GM12801 (cell line): Measurements from ENCODE around the gene MEGF11.

Source experiments
- CTCF ChIP-seq: IDR thresholded peaks from one replicate; pipeline ENCODE4 v1.5.1; 2011; ENCODE audit warnings: control low read depth; ENCODE audit not compliant: insufficient read length; ENCODE audit errors: extremely low read depth

The MEGF11 gene

GRCh38 chr15:65944404-65944803 is 309.1 kb downstream of the MEGF11 start:
- no peak for TF ChIP-seq CTCF

GRCh38 chr15:65942436-65942835 is 311.1 kb downstream of the MEGF11 start:
- no peak for TF ChIP-seq CTCF

- TF ChIP-seq CTCF = no peak
Observed at GRCh38 chr15:65940618-65940909, 313.0 kb downstream of the MEGF11 start.

GRCh38 chr15:65939901-65940617 is 313.5 kb downstream of the MEGF11 start:
- TF ChIP-seq CTCF = no peak

GRCh38 chr15:65938604-65939003 is 314.9 kb downstream of the MEGF11 start:
- no peak for TF ChIP-seq CTCF

GRCh38 chr15:65937476-65937875 is 316.1 kb downstream of the MEGF11 start:
- TF ChIP-seq CTCF = no peak

- no peak for TF ChIP-seq CTCF
Observed at GRCh38 chr15:65937054-65937453, 316.5 kb downstream of the MEGF11 start.
